Glutamatergic neuron (in vitro differentiated cells): ENCODE data around the gene NCAM1. TPM values are rescaled to one million over a fixed set of nuclear protein-coding genes. Genes with fewer than 3 reads are reported as not detected.
A peak's percentile ranks its signal among the peaks of the same experiment; 100 is the strongest.
"Not testable (repeated sequence)": the region's sequence is repeated elsewhere in the genome, so short reads cannot be mapped to it uniquely, and the experiment has no call there.

Experiments
- DNase-seq: peaks from one replicate; pipeline ENCODE4 v3.0.0; 2022
- H3K27ac Mint-ChIP-seq: one replicate; pipeline ENCODE4 v1.8.0; 2020; ENCODE audit warnings: mild to moderate bottlenecking, mixed read lengths, inconsistent platforms; ENCODE audit not compliant: unreplicated experiment
- H3K27me3 Mint-ChIP-seq: one replicate; pipeline ENCODE4 v1.8.0; 2020; ENCODE audit warnings: mild to moderate bottlenecking, moderate library complexity, mixed read lengths, inconsistent platforms; ENCODE audit not compliant: unreplicated experiment
- H3K36me3 Mint-ChIP-seq: one replicate; pipeline ENCODE4 v1.8.0; 2020; ENCODE audit warnings: mild to moderate bottlenecking, mixed read lengths, inconsistent platforms; ENCODE audit not compliant: unreplicated experiment
- H3K4me1 Mint-ChIP-seq: one replicate; pipeline ENCODE4 v1.8.0; 2020; ENCODE audit warnings: mild to moderate bottlenecking, low read depth, mixed read lengths, inconsistent platforms; ENCODE audit not compliant: unreplicated experiment
- H3K4me3 Mint-ChIP-seq: one replicate; pipeline ENCODE4 v1.8.0; 2020; ENCODE audit warnings: mild to moderate bottlenecking, mixed read lengths, inconsistent platforms; ENCODE audit not compliant: unreplicated experiment
- H3K9me3 Mint-ChIP-seq: one replicate; pipeline ENCODE4 v1.8.0; 2020; ENCODE audit warnings: mild to moderate bottlenecking, moderate library complexity, mixed read lengths, inconsistent platforms; ENCODE audit not compliant: unreplicated experiment
- CTCF ChIP-seq: fragments of 200-600 bp; sonication (generic); IDR thresholded peaks from one replicate; pipeline ENCODE4 v1.5.0; 2021; ENCODE audit not compliant: partially characterized antibody, unreplicated experiment
- total RNA-seq: library from RNA; stranded (reverse); fragmentation: NEBNext Ultra II Directional; extraction: Animal tissue kit (Norgen Biotek cat#: 25700); gene quantifications from one replicate; pipeline ENCODE4 v1.2.1, GENCODE V29; 2021; ENCODE audit not compliant: unreplicated experiment

Gene NCAM1
- total RNA-seq, 1 donor from 2014 or later: 819 TPM

GRCh38 chr11:113043698-113044097 is 82.5 kb downstream of the NCAM1 start:
- H3K27me3 Mint-ChIP-seq: peaks cover 7% of the 10 kb centered on the region
- H3K9me3 Mint-ChIP-seq: peaks cover 6% of the 10 kb centered on the region
- peaks cover 27% of the 10 kb centered on the region for H3K4me1 Mint-ChIP-seq
- no peak for TF ChIP-seq CTCF
- no peak overlapping the region for H3K27ac Mint-ChIP-seq
- no peak overlapping the region for H3K4me3 Mint-ChIP-seq
- peaks cover 17% of the 10 kb centered on the region for H3K36me3 Mint-ChIP-seq
- DNase-seq: no peak

GRCh38 chr11:113045146-113045545 is 83.9 kb downstream of the NCAM1 start:
- Mint-ChIP-seq H3K27me3 (peaks cover 7% of the 10 kb centered on the region), H3K36me3 (peaks cover 22% of the 10 kb centered on the region), H3K9me3 (peaks cover 6% of the 10 kb centered on the region), H3K4me1 (peaks cover 27% of the 10 kb centered on the region), H3K27ac (peak overlapping the region; percentile 15), H3K4me3 (no peak overlapping the region)
- no peak for DNase-seq
- no peak for TF ChIP-seq CTCF

- Mint-ChIP-seq H3K27me3 (peaks cover 7% of the 10 kb centered on the region), H3K9me3 (peaks cover 6% of the 10 kb centered on the region), H3K36me3 (peaks cover 22% of the 10 kb centered on the region), H3K4me1 (peaks cover 24% of the 10 kb centered on the region), H3K27ac (no peak overlapping the region), H3K4me3 (no peak overlapping the region)
- TF ChIP-seq CTCF: no peak
- no peak for DNase-seq
Observed at GRCh38 chr11:113046866-113047265, 85.6 kb downstream of the NCAM1 start.

- Mint-ChIP-seq H3K9me3 (peaks cover 8% of the 10 kb centered on the region), H3K36me3 (peaks cover 14% of the 10 kb centered on the region), H3K4me3 (no peak overlapping the region), H3K27ac (no peak overlapping the region), H3K27me3 (peaks cover 7% of the 10 kb centered on the region), H3K4me1 (peaks cover 12% of the 10 kb centered on the region)
- no peak for TF ChIP-seq CTCF
- DNase-seq: no peak
Observed at GRCh38 chr11:113048820-113049768, 87.9 kb downstream of the NCAM1 start.

GRCh38 chr11:113053042-113053441 is 91.8 kb downstream of the NCAM1 start:
- not testable (repeated sequence) for DNase-seq, H3K4me1 Mint-ChIP-seq, H3K27ac Mint-ChIP-seq, H3K27me3 Mint-ChIP-seq, H3K4me3 Mint-ChIP-seq
- Mint-ChIP-seq H3K36me3 (peaks cover 14% of the 10 kb centered on the region), H3K9me3 (peaks cover 12% of the 10 kb centered on the region)
